Activated CD8-positive, alpha-beta memory T cell treated with anti-CD3 and anti-CD28 coated beads, Interleukin-2, amount 50 U/mL, for 48 hours (primary cell): ENCODE results near the gene CADM1.

Experiments
- DNase-seq: peaks from one replicate; pipeline ENCODE4 v3.0.0-alpha.2; 2020

CADM1 gene

GRCh38 chr11:115506954-115507675, 2.9 kb upstream of the CADM1 start:
- no peak for DNase-seq

GRCh38 chr11:115505175-115505574, 960 bp upstream of the CADM1 start:
- DNase-seq: no peak

- DNase-seq: no peak
These were observed 334 bp downstream of the CADM1 start for GRCh38 chr11:115503886-115504275.

- DNase-seq: peak; percentile 61
These were observed 931 bp downstream of the CADM1 start for GRCh38 chr11:115503083-115503885.

- peak; percentile 48 for DNase-seq
These were observed 1.6 kb downstream of the CADM1 start for GRCh38 chr11:115502636-115503082.

- peak; percentile 49 for DNase-seq
These were observed 2.2 kb downstream of the CADM1 start for GRCh38 chr11:115501893-115502589.

GRCh38 chr11:115501502-115501892, 2.7 kb downstream of the CADM1 start:
- DNase-seq: no peak

- DNase-seq: no peak
These were observed 3.4 kb downstream of the CADM1 start for GRCh38 chr11:115500547-115501501.

GRCh38 chr11:115499891-115500290, 4.3 kb downstream of the CADM1 start:
- DNase-seq: no peak

GRCh38 chr11:115499241-115499799, 4.9 kb downstream of the CADM1 start:
- no peak for DNase-seq

GRCh38 chr11:115498354-115498753, 5.9 kb downstream of the CADM1 start:
- no peak for DNase-seq

- DNase-seq: no peak
These were observed 6.9 kb downstream of the CADM1 start for GRCh38 chr11:115497303-115497702.

GRCh38 chr11:115496892-115497291, 7.3 kb downstream of the CADM1 start:
- no peak for DNase-seq

GRCh38 chr11:115493905-115494304, 10.3 kb downstream of the CADM1 start:
- no peak for DNase-seq

- DNase-seq: no peak
These were observed 10.7 kb downstream of the CADM1 start for GRCh38 chr11:115493488-115493887.

- DNase-seq: no peak
These were observed 14.7 kb downstream of the CADM1 start for GRCh38 chr11:115489466-115489865.

GRCh38 chr11:115488945-115489344, 15.3 kb downstream of the CADM1 start:
- no peak for DNase-seq

- DNase-seq: no peak
These were observed 22.7 kb downstream of the CADM1 start for GRCh38 chr11:115481528-115481927.

GRCh38 chr11:115480611-115481010, 23.6 kb downstream of the CADM1 start:
- no peak for DNase-seq

GRCh38 chr11:115477410-115477809, 26.8 kb downstream of the CADM1 start:
- no peak for DNase-seq

- DNase-seq: no peak
These were observed 27.5 kb downstream of the CADM1 start for GRCh38 chr11:115476463-115477286.
